ENCODE data around the gene SHISA2. TPM values are rescaled to one million over a fixed set of nuclear protein-coding genes. Genes with fewer than 3 reads are reported as not detected.

SHISA2 gene
- total RNA-seq, 1 experiment from 2014 or later, result 1.2 TPM

DNA sequence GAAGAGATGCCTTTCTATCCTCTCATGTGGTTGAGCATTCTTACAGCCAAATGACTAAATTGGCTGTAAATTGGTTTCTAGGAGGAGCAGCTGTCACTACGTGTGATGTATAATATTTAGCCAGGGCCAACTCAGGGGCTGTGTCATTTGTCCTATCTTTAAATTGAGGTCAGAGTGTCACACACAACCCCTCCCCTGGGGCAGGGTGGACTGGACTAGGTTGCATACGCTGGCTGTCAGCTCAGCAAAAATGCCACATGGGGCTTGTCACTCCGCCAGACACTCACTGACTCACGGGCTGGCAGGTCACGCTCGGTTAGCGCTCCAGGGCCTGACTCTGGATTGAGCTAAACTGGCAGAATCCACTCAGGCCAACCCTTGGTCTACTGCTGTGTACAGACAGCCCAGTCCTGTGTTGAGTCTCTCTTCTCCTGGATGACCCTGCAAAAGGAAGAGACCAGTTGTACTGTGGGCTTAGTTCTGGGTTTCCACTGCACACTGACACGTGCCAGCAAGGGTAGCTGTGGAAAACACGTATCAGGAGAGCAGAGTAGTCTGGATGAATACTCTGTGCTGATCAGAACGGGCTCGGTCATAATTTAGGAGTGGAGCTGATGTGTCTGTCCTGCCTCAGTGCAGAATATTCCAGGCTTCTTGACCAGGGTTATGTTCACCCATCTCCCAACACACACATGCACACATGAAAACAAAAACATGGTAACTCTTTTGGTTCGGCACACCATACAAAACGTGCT lies 29.1 kb downstream of the SHISA2 start:
- peak; percentile 90 for ATAC-seq
- Histone ChIP-seq H3K4me1 (ENCODE audit: control insufficient read depth, insufficient read depth, low read length) (peaks cover 4% of the 10 kb centered on the region; the same call in 1 of the 2 replicates), H3K27ac (ENCODE audit: low read length) (no peak overlapping the region), H3K9me3 (ENCODE audit: control insufficient read depth, insufficient read depth, low read depth, low read length) (no peaks in the 10 kb centered on the region), H3K36me3 (ENCODE audit: control insufficient read depth, insufficient read depth, low read length) (no peaks in the 10 kb centered on the region), H3K4me3 (ENCODE audit: low read depth in 2 of 2, low read length in 2 of 2) (no peak overlapping the region), H3K27me3 (ENCODE audit: control insufficient read depth, insufficient read depth, low read length) (no peaks in the 10 kb centered on the region; the same call in 1 of the 2 replicates)
- intact Hi-C loops (cut with micrococcal nuclease; ENCODE audit: unreplicated experiment), result no loop called here
- in situ Hi-C loops (cut with HindIII; ENCODE audit: low pct_unique_long_range_greater_than_20kb, low sequenced_read_pairs), result no loop called here
- POLR2A ChIA-PET, result no interaction called here
- CTCF ChIA-PET, result no interaction called here
- TF ChIP-seq, protein P1, sequence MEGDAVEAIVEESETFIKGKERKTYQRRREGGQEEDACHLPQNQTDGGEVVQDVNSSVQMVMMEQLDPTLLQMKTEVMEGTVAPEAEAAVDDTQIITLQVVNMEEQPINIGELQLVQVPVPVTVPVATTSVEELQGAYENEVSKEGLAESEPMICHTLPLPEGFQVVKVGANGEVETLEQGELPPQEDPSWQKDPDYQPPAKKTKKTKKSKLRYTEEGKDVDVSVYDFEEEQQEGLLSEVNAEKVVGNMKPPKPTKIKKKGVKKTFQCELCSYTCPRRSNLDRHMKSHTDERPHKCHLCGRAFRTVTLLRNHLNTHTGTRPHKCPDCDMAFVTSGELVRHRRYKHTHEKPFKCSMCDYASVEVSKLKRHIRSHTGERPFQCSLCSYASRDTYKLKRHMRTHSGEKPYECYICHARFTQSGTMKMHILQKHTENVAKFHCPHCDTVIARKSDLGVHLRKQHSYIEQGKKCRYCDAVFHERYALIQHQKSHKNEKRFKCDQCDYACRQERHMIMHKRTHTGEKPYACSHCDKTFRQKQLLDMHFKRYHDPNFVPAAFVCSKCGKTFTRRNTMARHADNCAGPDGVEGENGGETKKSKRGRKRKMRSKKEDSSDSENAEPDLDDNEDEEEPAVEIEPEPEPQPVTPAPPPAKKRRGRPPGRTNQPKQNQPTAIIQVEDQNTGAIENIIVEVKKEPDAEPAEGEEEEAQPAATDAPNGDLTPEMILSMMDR (IDR thresholded peaks at IDR 0.05), result no peak
- TF ChIP-seq POLR2AphosphoS5 (IDR thresholded peaks at IDR 0.05; ENCODE audit: low read depth, low read length) (no peak), TCF7L2 (IDR thresholded peaks at IDR 0.05; ENCODE audit: low read depth, low read length) (no peak), SIN3A (IDR thresholded peaks at IDR 0.05; ENCODE audit: borderline replicate concordance, insufficient read depth, low read depth, low read length) (no peak)
- TF ChIP-seq, protein P2, sequence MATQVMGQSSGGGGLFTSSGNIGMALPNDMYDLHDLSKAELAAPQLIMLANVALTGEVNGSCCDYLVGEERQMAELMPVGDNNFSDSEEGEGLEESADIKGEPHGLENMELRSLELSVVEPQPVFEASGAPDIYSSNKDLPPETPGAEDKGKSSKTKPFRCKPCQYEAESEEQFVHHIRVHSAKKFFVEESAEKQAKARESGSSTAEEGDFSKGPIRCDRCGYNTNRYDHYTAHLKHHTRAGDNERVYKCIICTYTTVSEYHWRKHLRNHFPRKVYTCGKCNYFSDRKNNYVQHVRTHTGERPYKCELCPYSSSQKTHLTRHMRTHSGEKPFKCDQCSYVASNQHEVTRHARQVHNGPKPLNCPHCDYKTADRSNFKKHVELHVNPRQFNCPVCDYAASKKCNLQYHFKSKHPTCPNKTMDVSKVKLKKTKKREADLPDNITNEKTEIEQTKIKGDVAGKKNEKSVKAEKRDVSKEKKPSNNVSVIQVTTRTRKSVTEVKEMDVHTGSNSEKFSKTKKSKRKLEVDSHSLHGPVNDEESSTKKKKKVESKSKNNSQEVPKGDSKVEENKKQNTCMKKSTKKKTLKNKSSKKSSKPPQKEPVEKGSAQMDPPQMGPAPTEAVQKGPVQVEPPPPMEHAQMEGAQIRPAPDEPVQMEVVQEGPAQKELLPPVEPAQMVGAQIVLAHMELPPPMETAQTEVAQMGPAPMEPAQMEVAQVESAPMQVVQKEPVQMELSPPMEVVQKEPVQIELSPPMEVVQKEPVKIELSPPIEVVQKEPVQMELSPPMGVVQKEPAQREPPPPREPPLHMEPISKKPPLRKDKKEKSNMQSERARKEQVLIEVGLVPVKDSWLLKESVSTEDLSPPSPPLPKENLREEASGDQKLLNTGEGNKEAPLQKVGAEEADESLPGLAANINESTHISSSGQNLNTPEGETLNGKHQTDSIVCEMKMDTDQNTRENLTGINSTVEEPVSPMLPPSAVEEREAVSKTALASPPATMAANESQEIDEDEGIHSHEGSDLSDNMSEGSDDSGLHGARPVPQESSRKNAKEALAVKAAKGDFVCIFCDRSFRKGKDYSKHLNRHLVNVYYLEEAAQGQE (IDR thresholded peaks at IDR 0.05; ENCODE audit: insufficient read depth in 1 of 2, low read depth in 2 of 2, low read length in 1 of 2), result no peak
- peak; percentile 46 for DNase-seq (ENCODE audit: low read depth, low spot score)
- no TSS peak for BruUV-seq (replicated peaks)

DNA sequence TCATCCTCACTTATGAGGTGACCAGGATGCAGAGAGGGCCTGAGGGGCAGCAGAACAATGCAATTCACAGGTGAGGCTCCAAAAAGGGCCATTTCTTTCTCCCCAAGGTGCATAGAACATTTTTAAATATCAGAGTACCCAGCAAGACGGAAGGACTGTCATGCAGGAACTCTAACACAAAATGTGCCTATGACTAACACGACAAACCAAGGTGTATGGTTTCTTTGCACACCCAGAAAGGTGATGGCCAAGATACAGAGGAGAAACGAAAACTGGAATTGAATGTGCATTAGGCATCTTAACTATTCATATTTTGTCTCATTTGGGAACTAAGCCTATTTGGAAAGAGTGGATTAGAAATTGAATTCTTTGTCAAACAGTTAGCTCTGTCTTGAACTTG lies 29.9 kb downstream of the SHISA2 start:
- ChIA-PET CTCF (no interaction called here), POLR2A (no interaction called here)
- Histone ChIP-seq H3K9me3 (ENCODE audit: control insufficient read depth, insufficient read depth, low read depth, low read length) (no peaks in the 10 kb centered on the region), H3K27ac (ENCODE audit: low read length) (no peak overlapping the region), H3K4me3 (ENCODE audit: low read depth in 2 of 2, low read length in 2 of 2) (no peak overlapping the region), H3K36me3 (ENCODE audit: control insufficient read depth, insufficient read depth, low read length) (no peaks in the 10 kb centered on the region), H3K27me3 (ENCODE audit: control insufficient read depth, insufficient read depth, low read length) (no peaks in the 10 kb centered on the region; the same call in 1 of the 2 replicates), H3K4me1 (ENCODE audit: control insufficient read depth, insufficient read depth, low read length) (peaks cover 4% of the 10 kb centered on the region; the same call in 1 of the 2 replicates)
- no TSS peak for BruUV-seq (replicated peaks)
- ATAC-seq (no peak), DNase-seq (ENCODE audit: low read depth, low spot score) (no peak)
- in situ Hi-C loops (cut with HindIII; ENCODE audit: low pct_unique_long_range_greater_than_20kb, low sequenced_read_pairs), result no loop called here
- intact Hi-C loops (cut with micrococcal nuclease; ENCODE audit: unreplicated experiment), result no loop called here
- TF ChIP-seq SIN3A (IDR thresholded peaks at IDR 0.05; ENCODE audit: borderline replicate concordance, insufficient read depth, low read depth, low read length) (no peak), TCF7L2 (IDR thresholded peaks at IDR 0.05; ENCODE audit: low read depth, low read length) (no peak), POLR2AphosphoS5 (IDR thresholded peaks at IDR 0.05; ENCODE audit: low read depth, low read length) (no peak)
- TF ChIP-seq, protein P2 (IDR thresholded peaks at IDR 0.05; ENCODE audit: insufficient read depth in 1 of 2, low read depth in 2 of 2, low read length in 1 of 2), result no peak
- TF ChIP-seq, protein P1 (IDR thresholded peaks at IDR 0.05), result no peak
